H1 (cell line): ENCODE data around the gene CCDC51. TPM values are rescaled to one million over a fixed set of nuclear protein-coding genes. Genes with fewer than 3 reads are reported as not detected.

Experiments used
- CTCF ChIA-PET: fragments of 300-600 bp; sonication (Branson Sonifier 250); formaldehyde crosslinking; loops from one replicate; lab custom pipeline; 2021; ENCODE audit not compliant: partially characterized antibody; lab: Charles Lee
- POLR2A ChIA-PET: fragments of 300-600 bp; sonication (Branson Sonifier 250); formaldehyde crosslinking; loops from one replicate; lab custom pipeline; 2021; ENCODE audit warnings: inconsistent platforms; ENCODE audit not compliant: partially characterized antibody; lab: Charles Lee
- DNase-seq, 2 experiments: peaks; one replicate each; pipeline versions ENCODE4 v3.0.0 to v3.0.0-alpha.2; 2010 to 2022; ENCODE audit warnings: low spot score in 2 of 2, low read depth in 1 of 2, mixed read lengths in 1 of 2
- FAIRE-seq: peaks from 2 replicates; lab custom pipeline; 2011; peaks lifted over from hg19 to GRCh38; lab: Jason Lieb, UNC
- H2AFZ ChIP-seq: 2 replicates; pipeline ENCODE4 v1.8.1; 2012; ENCODE audit warnings: low read length, inconsistent platforms
- H2AK5ac ChIP-seq: 2 replicates; pipeline ENCODE4 v1.6.1; 2013; ENCODE audit warnings: low read depth, low read length
- H2BK120ac ChIP-seq: replicated peaks from 2 replicates; pipeline ENCODE3; 2013; ENCODE audit warnings: low read depth, low read length, inconsistent platforms
- H2BK12ac ChIP-seq: 2 replicates; pipeline ENCODE4 v1.6.1; 2013; ENCODE audit warnings: low read depth, low read length
- H2BK15ac ChIP-seq: 2 replicates; pipeline ENCODE4 v1.6.1; 2013; ENCODE audit warnings: low read length
- H2BK20ac ChIP-seq: 2 replicates; pipeline ENCODE4 v1.6.1; 2013; ENCODE audit warnings: low read length
- H2BK5ac ChIP-seq: 2 replicates; pipeline ENCODE4 v1.6.1; 2013; ENCODE audit warnings: low read depth, low read length
- H3K14ac ChIP-seq: 2 replicates; pipeline ENCODE4 v1.6.1; 2013; ENCODE audit warnings: inconsistent platforms; ENCODE audit not compliant: insufficient read length
- H3K18ac ChIP-seq: 2 replicates; pipeline ENCODE4 v1.6.1; 2013; ENCODE audit warnings: low read length; ENCODE audit errors: extremely low read depth
- H3K23ac ChIP-seq: 2 replicates; pipeline ENCODE4 v1.6.1; 2013; ENCODE audit warnings: inconsistent platforms; ENCODE audit not compliant: insufficient read length
- H3K23me2 ChIP-seq: 2 replicates; pipeline ENCODE4 v1.6.1; 2013; ENCODE audit warnings: low read depth, low read length
- H3K27ac ChIP-seq: 2 replicates; pipeline ENCODE4 v1.6.1; 2011; ENCODE audit warnings: low read depth, low read length, inconsistent platforms
- H3K27me3 ChIP-seq, 4 experiments: replicated peaks in 1 of 4; 1 replicate in 1 of 4; 2 replicates in 3 of 4; pipeline versions ENCODE4 v1.6.1 to v1.8.1; 2011 to 2013; ENCODE audit warnings: low read length in 3 of 4, mild to moderate bottlenecking in 3 of 4, inconsistent platforms in 2 of 4, mixed read lengths in 2 of 4, moderate library complexity in 1 of 4; ENCODE audit not compliant: control insufficient read depth in 3 of 4, insufficient read depth in 3 of 4; ENCODE audit errors: extremely low read depth in 1 of 4
- H3K36me3 ChIP-seq, 4 experiments: 2 replicates each; pipeline versions ENCODE4 v1.6.1 to v1.8.1; 2011 to 2013; ENCODE audit warnings: mild to moderate bottlenecking in 4 of 4, low read length in 3 of 4, moderate library complexity in 2 of 4, control low read depth in 1 of 4, inconsistent platforms in 1 of 4; ENCODE audit not compliant: insufficient read depth in 4 of 4, control insufficient read depth in 2 of 4
- H3K4ac ChIP-seq: replicated peaks from 2 replicates; pipeline ENCODE3; 2013; ENCODE audit warnings: low read length, low read depth, mixed read lengths, inconsistent platforms; ENCODE audit not compliant: insufficient read length
- H3K4me1 ChIP-seq, 4 experiments: replicated peaks in 1 of 4; 1 replicate in 1 of 4; 2 replicates in 3 of 4; pipeline versions ENCODE4 v1.6.1 to v1.8.1; 2011 to 2013; ENCODE audit warnings: low read length in 3 of 4, inconsistent platforms in 2 of 4, mixed read lengths in 1 of 4; ENCODE audit not compliant: insufficient read depth in 4 of 4, control insufficient read depth in 3 of 4
- H3K4me2 ChIP-seq, 2 experiments: 2 replicates each; pipeline versions ENCODE4 v1.6.1 to v1.8.1; 2011 to 2013; ENCODE audit warnings: low read depth in 2 of 2, low read length in 2 of 2, control low read depth in 1 of 2, inconsistent platforms in 1 of 2, mild to moderate bottlenecking in 1 of 2; ENCODE audit not compliant: insufficient read depth in 1 of 2
- H3K4me3 ChIP-seq, 4 experiments: fragments of 200-600, 300-600 bp in 1 of 4; sonication (generic), shearing (Covaris generic), sonication (Bioruptor Twin) in 1 of 4; 2 replicates each; pipeline versions ENCODE4 v1.5.1 to v1.8.1; 2011 to 2016; ENCODE audit warnings: low read length in 4 of 4, low read depth in 3 of 4, control low read depth in 2 of 4, inconsistent platforms in 2 of 4, mild to moderate bottlenecking in 2 of 4, mixed read lengths in 1 of 4, moderate library complexity in 1 of 4; ENCODE audit not compliant: insufficient read depth in 2 of 4; ENCODE audit errors: extremely low read depth in 1 of 4
- H3K56ac ChIP-seq: replicated peaks from 2 replicates; pipeline ENCODE3; 2013; ENCODE audit warnings: low read depth, mild to moderate bottlenecking, mixed read lengths, low read length, inconsistent platforms; ENCODE audit not compliant: insufficient read length
- H3K79me1 ChIP-seq: 2 replicates; pipeline ENCODE4 v1.6.1; 2013; ENCODE audit warnings: low read depth, low read length, control low read depth
- H3K79me2 ChIP-seq, 2 experiments: 2 replicates each; pipeline versions ENCODE4 v1.6.1 to v1.8.1; 2012 to 2013; ENCODE audit warnings: low read length in 2 of 2, mild to moderate bottlenecking in 2 of 2, inconsistent platforms in 1 of 2; ENCODE audit not compliant: insufficient read depth in 2 of 2, control insufficient read depth in 1 of 2
- H3K9ac ChIP-seq, 4 experiments: replicated peaks in 1 of 4; 1 replicate in 1 of 4; 2 replicates in 3 of 4; pipeline versions ENCODE4 v1.6.1 to v1.8.1; 2011 to 2013; ENCODE audit warnings: low read depth in 3 of 4, low read length in 3 of 4, control low read depth in 2 of 4, mild to moderate bottlenecking in 2 of 4, moderate library complexity in 2 of 4, inconsistent platforms in 1 of 4; ENCODE audit errors: extremely low read depth in 1 of 4
- H3K9me3 ChIP-seq, 2 experiments: 2 replicates each; pipeline versions ENCODE4 v1.6.1 to v1.8.1; 2012 to 2013; ENCODE audit warnings: mild to moderate bottlenecking in 2 of 2, moderate library complexity in 2 of 2, control low read depth in 1 of 2, inconsistent platforms in 1 of 2, low read depth in 1 of 2, low read length in 1 of 2, mixed read lengths in 1 of 2; ENCODE audit not compliant: insufficient read depth in 2 of 2
- H4K20me1 ChIP-seq, 2 experiments: replicated peaks in 1 of 2; 2 replicates each; pipeline versions ENCODE3 to v1.8.1; 2011 to 2013; ENCODE audit warnings: inconsistent platforms in 2 of 2, low read length in 2 of 2, mild to moderate bottlenecking in 1 of 2; ENCODE audit not compliant: insufficient read depth in 2 of 2, control insufficient read depth in 1 of 2
- H4K5ac ChIP-seq: 2 replicates; pipeline ENCODE4 v1.6.1; 2013; ENCODE audit warnings: low read length, low read depth, mixed read lengths, inconsistent platforms; ENCODE audit not compliant: insufficient read length
- H4K8ac ChIP-seq: 2 replicates; pipeline ENCODE4 v1.8.0; 2013; ENCODE audit warnings: mild to moderate bottlenecking, moderate library complexity, low read length, inconsistent platforms; ENCODE audit not compliant: insufficient read depth; ENCODE audit errors: extremely low read depth
- H4K91ac ChIP-seq: replicated peaks from 2 replicates; pipeline ENCODE3; 2013; ENCODE audit warnings: low read length, mixed read lengths, inconsistent platforms; ENCODE audit not compliant: insufficient read length
- POU5F1 ChIP-seq: IDR thresholded peaks from 2 replicates; pipeline ENCODE4 v1.6.1; 2011; ENCODE audit warnings: low read depth, mild to moderate bottlenecking, low read length, moderate library complexity
- SP4 ChIP-seq: IDR thresholded peaks from 2 replicates; pipeline ENCODE4 v1.6.1; 2012; ENCODE audit warnings: low read length, inconsistent platforms
- WGBS, 2 experiments: shearing (Covaris generic) in 1 of 2; methylation state at CpG; one replicate each; pipeline versions ENCODE4 v1.1.6 to v1.1.7; 2013 to 2015; ENCODE audit warnings: low lambda C conversion rate in 2 of 2, mixed read lengths in 2 of 2, inconsistent platforms in 1 of 2, low coverage in 1 of 2, missing lambda C conversion rate in 1 of 2; ENCODE audit not compliant: insufficient replicate concordance in 2 of 2, insufficient coverage in 1 of 2, insufficient read length in 1 of 2; ENCODE audit errors: extremely low coverage in 1 of 2, missing lambda C conversion rate in 1 of 2; 5-methylcytosine and 5-hydroxymethylcytosine counted together
- polyA plus RNA-seq, 7 experiments: library from polyadenylated mRNA; depleted of rRNA in 3 of 7; stranded (reverse) in 5 of 7; unstranded in 2 of 7; fragments of >200 nt in 5 of 7; fragments of 200-250 nt in 2 of 7; gene quantifications; 1 replicate in 5 of 7; 2 replicates in 1 of 7; 4 replicates in 1 of 7; pipeline versions ENCODE4 v1.2.1 to v1.2.3, GENCODE V29; 2011 to 2013; ENCODE audit warnings: missing spikeins in 2 of 7, mixed read lengths in 2 of 7
- total RNA-seq: library from RNA; stranded (reverse); fragmentation: NEBNext Ultra II Directional; extraction: Animal tissue kit (Norgen Biotek cat#: 25700); gene quantifications from 2 replicates; pipeline ENCODE4 v1.2.1, GENCODE V29; 2021

Gene CCDC51
- total and polyA plus RNA-seq, 2 of the 8 experiments (the other 6 are each of a cell fraction or from before 2014, with no cell fraction given): 21.3 to 21.4 TPM

- Histone ChIP-seq H2AK5ac (no peak overlapping the region; the same call in 1 of the 2 replicates), H3K36me3 (peaks cover 3 to 27% (median 13%) of the 10 kb centered on the region in 4 experiments; a peak in 5 of 8 replicates), H3K27ac (peak overlapping the region; percentile 62), H3K4me1 (peaks cover 3 to 17% (median 6%) of the 10 kb centered on the region in 4 experiments; a peak in 5 of 7 replicates), H2BK15ac (0 out of 2 replicates have a peak overlapping the region, but pooled peaks have one; percentile 8), H3K79me1 (peaks cover 5% of the 10 kb centered on the region), H2AFZ (peak overlapping the region; percentile 85), H2BK5ac (peak overlapping the region; percentile 57; the same call in 1 of the 2 replicates), H3K56ac (peak overlapping the region; percentile 32), H4K91ac (peak overlapping the region; percentile 75), H3K18ac (peak overlapping the region; percentile 94; the same call in 1 of the 2 replicates), H3K9ac (peak overlapping the region in 3 of 4 experiments; percentile 79 to 82 (median 81); a peak in 6 of 7 replicates), H3K79me2 (peaks cover 0 to 27% of the 10 kb centered on the region in 2 experiments; a peak in 2 of 4 replicates), H2BK12ac (no peak overlapping the region), H3K4ac (peak overlapping the region; percentile 85), H4K8ac (peak overlapping the region; percentile 97; the same call in 1 of the 2 replicates), H3K9me3 (no peaks in the 10 kb centered on the region), H2BK120ac (no peak overlapping the region), H3K23ac (no peak overlapping the region), H3K23me2 (peaks cover 11% of the 10 kb centered on the region), H3K4me3 (peak overlapping the region; percentile 80 to 98 (median 96)), H3K4me2 (peak overlapping the region; percentile 85 to 94), H3K14ac (no peak overlapping the region), H3K27me3 (no peaks in the 10 kb centered on the region), H4K5ac (peak overlapping the region; percentile 73), H4K20me1 (peaks cover 0 to 8% of the 10 kb centered on the region in 2 experiments), H2BK20ac (no peak overlapping the region)
- FAIRE-seq: no peak
- POLR2A ChIA-PET: interaction anchor here (0.6 to 10.3 kb wide), 24 partner anchors 11 to 261 kb away, joined by 3 to 233 read pairs (median 4); partner anchors contain the start of genes NME6, PFKFB4, PLXNB1 and SHISA5
- 18% methylated on average over 6 of the region's 6 CpGs; no CpG with 5 or more reads in 1 of the 2 experiments for WGBS, 2 experiments
- CTCF ChIA-PET: interaction anchor here (0.8 to 5.2 kb wide), 9 partner anchors 10 to 204 kb away, joined by 3 to 38 read pairs (median 4); partner anchors contain the start of gene SLC26A6
- TF ChIP-seq POU5F1: no peak
- peak; percentile 25; the same call in 1 of the 2 replicates for TF ChIP-seq SP4
- no peak for DNase-seq
Observed at GRCh38 chr3:48446043-48446424, 6.1 kb upstream of the CCDC51 start.
